Stomach smooth muscle (tissue), 2 donors: ENCODE measurements around the gene AMER3.

Experiments used
- H3K27ac ChIP-seq: one replicate; pipeline ENCODE4 v1.7.0; 2013; ENCODE audit warnings: mild to moderate bottlenecking, low read length, inconsistent platforms
- H3K27me3 ChIP-seq, 2 donors: one replicate each; pipeline ENCODE4 v1.7.0; 2013; ENCODE audit warnings: low read length in 2 of 2; ENCODE audit not compliant: insufficient read depth in 2 of 2, control insufficient read depth in 1 of 2
- H3K36me3 ChIP-seq, 2 donors: one replicate each; pipeline ENCODE4 v1.7.0; 2013; ENCODE audit warnings: low read length in 2 of 2; ENCODE audit not compliant: control insufficient read depth in 2 of 2, insufficient read depth in 2 of 2
- H3K4me1 ChIP-seq: one replicate; pipeline ENCODE4 v1.7.0; 2013; ENCODE audit warnings: low read length; ENCODE audit not compliant: control insufficient read depth, insufficient read depth
- H3K4me3 ChIP-seq, 2 donors: one replicate each; pipeline ENCODE4 v1.7.0; 2013; ENCODE audit warnings: low read length in 2 of 2
- H3K9ac ChIP-seq, 2 donors: one replicate each; pipeline ENCODE4 v1.7.0; 2013; ENCODE audit warnings: low read length in 2 of 2, mild to moderate bottlenecking in 1 of 2
- H3K9me3 ChIP-seq, 2 donors: one replicate each; pipeline ENCODE4 v1.7.0; 2013; ENCODE audit warnings: low read length in 2 of 2; ENCODE audit not compliant: control insufficient read depth in 2 of 2
- donor health status: healthy.
- donor health status: Pancreatic carcinoma.

AMER3 gene

DNA sequence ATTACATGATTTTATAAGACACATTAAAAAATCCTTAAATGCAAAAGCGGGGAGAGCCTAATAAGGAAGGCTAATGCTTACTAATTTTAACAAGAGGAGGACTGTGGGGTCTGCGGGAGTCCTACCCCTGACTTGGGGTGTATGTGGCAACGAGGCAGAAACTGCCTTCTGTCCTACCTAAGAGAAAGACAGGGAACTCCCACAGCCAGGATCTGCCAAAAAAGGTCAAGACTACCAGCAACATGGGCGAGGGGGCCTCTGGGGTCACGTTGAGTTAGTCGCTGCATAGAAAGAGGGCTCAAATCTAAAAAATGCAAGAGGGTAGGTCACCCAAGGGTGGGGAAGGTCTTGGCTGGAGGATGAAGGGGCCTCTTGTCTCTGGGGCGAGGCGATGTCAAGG, 529 bp upstream of the AMER3 start:
- no peaks in the 10 kb centered on the region for H3K36me3 ChIP-seq
- H3K9me3 ChIP-seq, result no peaks in the 10 kb centered on the region
- no peak overlapping the region for H3K9ac ChIP-seq
- peaks cover 31 to 34% of the 10 kb centered on the region in 2 donors for H3K27me3 ChIP-seq
- no peak overlapping the region for H3K27ac ChIP-seq
- no peak overlapping the region for H3K4me3 ChIP-seq
- no peaks in the 10 kb centered on the region for H3K4me1 ChIP-seq

DNA sequence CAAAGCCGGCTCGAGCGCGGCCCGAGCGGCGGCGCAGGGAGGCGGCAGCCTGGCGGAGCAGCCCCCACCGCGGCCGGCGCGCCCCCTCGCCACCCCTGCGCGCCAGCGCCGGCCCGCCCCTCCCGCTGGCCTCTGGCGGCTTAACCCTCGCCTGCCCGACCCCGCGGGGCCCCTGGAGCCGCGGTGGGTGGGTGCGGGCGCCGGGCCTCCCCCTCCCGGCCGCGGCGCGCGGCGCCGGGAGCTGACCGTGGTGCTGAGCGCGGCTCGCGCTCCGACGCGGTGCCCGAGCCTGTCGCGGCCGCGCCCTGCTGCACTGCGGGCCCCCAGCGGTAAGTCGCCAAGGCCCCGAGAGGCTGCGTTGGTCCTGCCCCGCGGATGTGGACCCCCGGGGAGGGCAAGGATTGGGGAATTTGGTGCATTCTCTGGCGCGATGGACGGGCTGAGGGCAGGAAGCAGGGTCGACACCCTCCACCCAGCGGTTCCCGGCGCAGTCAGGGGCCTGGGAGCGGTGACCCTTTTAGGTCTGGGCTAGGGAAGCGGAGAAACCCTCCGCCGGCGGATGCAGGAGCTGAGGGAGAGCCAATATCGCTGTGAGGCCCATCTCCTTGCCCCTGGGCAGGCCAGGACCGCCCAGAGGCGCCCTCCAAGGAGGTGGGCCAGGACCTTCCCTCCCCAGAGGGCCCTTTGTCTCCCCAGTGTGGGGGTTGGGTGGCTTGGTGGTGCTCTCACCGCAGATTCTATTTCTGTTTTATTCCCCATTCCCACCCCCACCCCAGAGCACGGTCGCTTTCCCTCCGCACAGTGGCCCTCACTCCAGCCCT, 923 bp downstream of the AMER3 start:
- peaks cover 34 to 40% of the 10 kb centered on the region in 2 donors for H3K27me3 ChIP-seq
- H3K27ac ChIP-seq, result no peak overlapping the region
- no peak overlapping the region for H3K9ac ChIP-seq
- no peaks in the 10 kb centered on the region for H3K4me1 ChIP-seq
- H3K36me3 ChIP-seq, result no peaks in the 10 kb centered on the region
- no peaks in the 10 kb centered on the region for H3K9me3 ChIP-seq
- no peak overlapping the region for H3K4me3 ChIP-seq

DNA sequence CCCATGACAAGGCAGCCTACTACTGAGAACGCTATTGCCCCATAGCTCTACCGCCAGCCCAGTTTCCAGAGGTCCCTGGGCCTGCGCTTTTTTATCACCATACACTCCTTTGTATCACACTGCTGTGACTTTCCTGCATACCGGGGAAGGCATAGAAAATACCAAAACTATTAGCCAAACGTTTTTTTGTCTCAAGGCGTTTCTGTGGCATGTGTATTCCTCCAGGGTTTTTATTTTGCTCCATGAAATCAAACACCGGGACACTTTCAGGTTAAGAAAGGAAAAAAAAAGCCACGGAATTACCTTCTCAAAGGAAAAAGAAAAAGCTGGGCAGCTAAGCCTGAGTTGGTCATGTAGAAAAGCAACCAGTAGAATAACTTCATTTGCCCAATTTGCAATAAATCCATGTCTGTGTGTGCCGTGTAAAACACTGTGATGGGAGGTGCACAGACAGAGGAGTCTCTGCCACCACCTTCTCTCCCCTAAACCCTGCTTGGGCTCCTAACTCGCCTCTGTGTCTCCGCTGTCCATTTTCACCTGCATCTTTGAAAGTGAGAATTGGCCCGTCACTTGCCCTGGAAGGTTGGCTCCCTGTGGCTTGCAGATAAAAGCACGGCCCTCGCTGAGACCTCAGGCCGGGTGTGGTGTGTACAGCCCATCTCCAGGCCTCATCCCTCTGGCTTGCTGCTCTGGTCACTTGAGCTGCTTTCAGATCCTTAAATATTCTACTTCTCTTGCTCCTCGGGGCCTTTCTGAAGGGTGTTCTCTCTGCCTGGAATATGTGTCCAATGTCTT, 1.7 kb downstream of the AMER3 start:
- Histone ChIP-seq H3K27me3 (peaks cover 34 to 40% of the 10 kb centered on the region in 2 donors), H3K27ac (no peak overlapping the region), H3K4me3 (no peak overlapping the region), H3K4me1 (no peaks in the 10 kb centered on the region), H3K9ac (no peak overlapping the region), H3K36me3 (no peaks in the 10 kb centered on the region), H3K9me3 (no peaks in the 10 kb centered on the region)

DNA sequence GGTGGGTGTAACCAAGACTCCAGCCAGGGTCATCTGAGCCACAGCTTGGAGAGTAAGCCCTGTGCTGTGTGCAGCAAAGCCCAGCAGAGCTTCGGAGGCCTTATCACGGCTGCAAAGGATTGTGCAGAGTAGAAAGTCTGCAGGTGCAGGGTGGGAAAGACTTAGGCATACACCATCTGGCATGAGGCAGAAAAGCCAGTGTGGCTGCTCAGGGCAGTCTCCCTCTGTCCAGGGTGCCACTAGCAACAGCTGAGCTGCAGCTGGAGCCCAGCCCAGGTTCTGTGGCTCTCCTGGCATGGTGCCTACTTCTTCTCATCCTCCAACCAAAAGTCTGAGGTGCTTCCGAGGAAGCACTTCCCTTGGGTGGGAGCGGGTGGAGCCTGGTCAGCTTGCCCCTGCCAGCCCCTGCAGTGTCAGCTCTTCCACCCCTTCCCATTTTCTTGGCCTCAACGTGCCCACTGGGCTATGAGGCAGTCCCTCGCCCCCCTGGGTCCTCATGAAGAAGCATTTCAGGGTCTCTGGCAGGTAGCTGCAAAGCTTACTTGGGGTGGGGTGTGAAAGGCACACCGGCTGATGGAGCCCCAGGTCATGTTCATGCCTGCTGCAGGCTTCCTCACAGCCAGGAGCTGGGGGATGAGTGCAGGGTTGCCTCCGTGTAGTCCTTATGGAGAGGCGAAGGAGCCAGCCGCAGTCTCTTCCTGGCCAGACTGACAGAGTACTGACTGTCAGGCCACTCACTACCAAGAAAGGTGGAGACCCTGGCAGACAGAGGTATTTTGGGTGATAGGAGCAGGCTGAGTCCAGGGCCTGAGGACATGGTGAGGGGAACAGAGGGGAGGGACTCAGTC, 4.8 kb downstream of the AMER3 start:
- Histone ChIP-seq H3K9ac (no peak overlapping the region), H3K4me3 (no peak overlapping the region), H3K36me3 (no peaks in the 10 kb centered on the region), H3K27me3 (peaks cover 33 to 34% of the 10 kb centered on the region in 2 donors), H3K27ac (no peak overlapping the region), H3K9me3 (no peaks in the 10 kb centered on the region), H3K4me1 (no peaks in the 10 kb centered on the region)

DNA sequence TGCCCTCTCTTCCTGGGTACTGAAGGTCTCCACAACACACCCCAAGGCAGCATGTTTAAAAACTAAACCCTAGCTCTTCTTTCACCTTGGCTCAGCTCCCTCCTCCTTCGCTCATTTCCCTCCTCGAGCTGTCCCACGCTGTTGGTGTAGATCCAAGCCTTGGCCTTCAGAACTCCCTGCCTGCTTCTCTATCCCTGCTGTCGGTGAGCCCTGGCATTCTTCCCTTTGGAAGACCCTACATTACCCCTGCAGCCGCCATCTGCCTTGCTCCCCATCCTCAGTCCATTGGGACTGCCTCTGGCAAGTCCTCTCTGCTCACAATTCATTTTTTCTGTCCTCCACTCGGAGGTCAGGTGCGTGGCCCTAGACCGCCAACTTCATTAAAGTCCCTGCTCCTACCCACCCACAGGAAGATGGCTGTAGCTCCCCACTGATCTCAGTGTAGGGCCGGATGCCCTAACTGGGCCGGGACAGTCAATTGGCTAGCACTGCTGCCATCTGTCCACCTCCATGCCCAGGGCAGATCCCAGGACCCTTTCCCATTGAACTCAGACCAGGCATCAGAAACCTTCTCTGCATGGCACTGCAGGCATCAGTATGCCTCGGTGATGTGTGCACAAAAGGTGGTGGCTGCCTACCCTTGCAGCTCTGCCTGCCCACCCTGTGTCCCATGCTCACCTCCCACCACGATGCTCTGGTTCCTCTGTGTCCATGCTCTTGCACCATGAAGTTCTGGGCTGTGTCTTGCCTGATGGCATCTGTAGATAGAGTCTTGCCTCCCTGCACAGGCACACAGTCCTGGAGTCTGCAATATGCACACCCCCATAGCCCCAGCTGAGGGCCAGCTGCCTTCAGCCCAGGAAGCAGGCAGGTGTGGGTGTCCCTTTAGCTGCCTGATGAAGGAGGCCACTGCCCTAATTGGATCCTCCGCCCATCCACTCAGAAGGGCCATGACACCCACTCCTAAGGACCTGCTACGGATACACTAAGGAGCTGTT, 5.7 kb downstream of the AMER3 start:
- no peaks in the 10 kb centered on the region for H3K36me3 ChIP-seq
- H3K9ac ChIP-seq, result no peak overlapping the region
- H3K9me3 ChIP-seq, result no peaks in the 10 kb centered on the region
- no peak overlapping the region for H3K27ac ChIP-seq
- H3K27me3 ChIP-seq, result peaks cover 26 to 27% of the 10 kb centered on the region in 2 donors
- no peak overlapping the region for H3K4me3 ChIP-seq
- no peaks in the 10 kb centered on the region for H3K4me1 ChIP-seq

DNA sequence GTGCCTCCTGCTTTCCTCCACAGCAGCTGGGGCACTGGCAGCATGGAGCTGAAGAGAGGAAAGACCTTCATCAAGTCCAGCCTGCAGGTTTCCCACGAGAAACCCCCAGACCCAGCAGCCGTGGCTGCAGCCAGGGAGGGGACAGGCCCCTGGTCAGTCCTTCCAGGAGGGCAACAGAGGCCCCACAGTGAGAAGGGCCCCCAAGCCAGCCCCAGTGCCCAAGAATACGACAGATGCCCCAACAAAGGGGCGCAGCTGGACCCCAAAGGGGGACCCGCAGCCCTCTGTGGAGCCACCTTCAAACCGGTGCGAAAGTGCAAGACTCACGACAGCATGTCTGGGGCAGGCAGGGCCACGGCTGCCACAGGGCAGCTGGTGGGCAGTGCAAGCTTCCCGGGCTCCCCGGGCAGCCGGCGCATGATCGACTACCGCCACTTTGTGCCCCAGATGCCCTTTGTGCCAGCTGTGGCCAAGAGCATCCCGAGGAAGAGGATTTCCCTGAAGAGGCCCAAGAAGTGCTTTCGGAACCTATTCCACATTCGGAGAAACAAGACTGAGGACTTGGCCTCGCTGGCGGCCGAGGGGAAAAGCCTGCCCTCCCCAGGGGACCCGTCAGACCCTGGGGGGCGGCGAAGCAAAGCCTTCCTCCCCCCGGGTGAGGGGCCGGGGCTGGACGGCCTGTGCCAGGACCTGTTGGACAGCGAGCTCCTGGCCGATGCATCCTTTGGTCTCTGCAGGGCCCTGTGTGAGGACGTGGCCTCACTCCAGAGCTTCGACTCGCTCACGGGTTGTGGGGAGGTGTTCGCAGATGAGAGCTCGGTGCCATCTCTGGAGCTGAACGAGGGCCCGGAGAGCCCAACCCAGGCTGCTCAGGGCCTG, 6.9 kb downstream of the AMER3 start:
- H3K27me3 ChIP-seq, result peaks cover 14 to 20% of the 10 kb centered on the region in 2 donors
- no peak overlapping the region for H3K9ac ChIP-seq
- no peak overlapping the region for H3K27ac ChIP-seq
- H3K4me3 ChIP-seq, result no peak overlapping the region
- H3K4me1 ChIP-seq, result no peaks in the 10 kb centered on the region
- H3K9me3 ChIP-seq, result no peaks in the 10 kb centered on the region
- no peaks in the 10 kb centered on the region for H3K36me3 ChIP-seq

DNA sequence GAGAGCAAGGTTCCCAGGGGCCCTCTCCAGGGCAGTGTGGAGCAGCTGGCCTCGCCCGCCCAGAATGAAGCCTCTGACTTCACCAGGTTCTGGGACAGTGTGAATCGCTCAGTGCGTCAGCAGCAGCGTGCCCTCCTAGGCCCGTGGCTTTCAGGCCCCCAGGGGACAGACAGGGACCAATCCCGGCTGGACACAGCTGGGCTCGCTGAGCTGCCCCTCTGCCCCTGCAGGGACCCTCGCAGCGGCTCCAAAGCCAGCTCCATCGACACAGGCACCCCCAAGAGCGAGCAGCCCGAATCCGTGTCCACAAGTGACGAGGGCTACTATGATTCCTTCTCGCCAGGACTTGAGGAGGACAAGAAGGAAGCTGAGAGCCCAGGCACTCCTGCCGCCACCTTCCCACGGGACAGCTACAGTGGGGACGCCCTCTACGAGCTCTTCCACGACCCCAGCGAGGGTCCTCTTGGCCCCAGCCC, 7.6 kb downstream of the AMER3 start:
- H3K9me3 ChIP-seq, result no peaks in the 10 kb centered on the region
- H3K27me3 ChIP-seq, result peaks cover 9 to 17% of the 10 kb centered on the region in 2 donors
- no peak overlapping the region for H3K9ac ChIP-seq
- no peaks in the 10 kb centered on the region for H3K36me3 ChIP-seq
- no peak overlapping the region for H3K4me3 ChIP-seq
- H3K4me1 ChIP-seq, result no peaks in the 10 kb centered on the region
- no peak overlapping the region for H3K27ac ChIP-seq

DNA sequence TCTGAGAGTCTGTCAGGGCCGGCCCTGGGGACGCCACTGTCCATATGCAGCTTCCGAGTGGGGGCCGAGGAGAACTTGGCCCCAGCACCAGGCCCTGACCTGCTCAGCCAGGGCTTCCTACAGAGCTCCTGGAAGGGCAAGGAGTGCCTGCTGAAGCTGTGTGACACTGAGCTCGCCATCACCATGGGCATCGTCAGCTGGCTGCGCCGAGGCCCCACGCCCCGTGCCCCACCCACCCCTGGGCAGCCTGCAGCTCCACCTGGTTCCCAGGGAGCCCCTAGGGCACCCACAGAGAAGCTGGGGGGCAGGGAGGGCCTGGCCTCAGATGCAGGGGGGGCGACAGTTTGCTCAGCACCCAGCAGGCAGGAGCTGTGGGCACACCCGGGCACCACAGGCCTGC, 8.1 kb downstream of the AMER3 start:
- no peak overlapping the region for H3K9ac ChIP-seq
- H3K4me3 ChIP-seq, result no peak overlapping the region
- no peaks in the 10 kb centered on the region for H3K4me1 ChIP-seq
- no peaks in the 10 kb centered on the region for H3K36me3 ChIP-seq
- H3K9me3 ChIP-seq, result no peaks in the 10 kb centered on the region
- no peak overlapping the region for H3K27ac ChIP-seq
- H3K27me3 ChIP-seq, result peaks cover 8 to 15% of the 10 kb centered on the region in 2 donors
